ENCODE data around the gene COL9A2. TPM values are rescaled to one million over a fixed set of nuclear protein-coding genes. Genes with fewer than 3 reads are reported as not detected.

Gene COL9A2
- total RNA-seq, 1 donor from 2014 or later, result 4.6 TPM

- no peak overlapping the region for H3K4me3 ChIP-seq (ENCODE audit: low read depth, low read length)
- DNase-seq (ENCODE audit: low read depth), result no peak
- TF ChIP-seq, protein P1, sequence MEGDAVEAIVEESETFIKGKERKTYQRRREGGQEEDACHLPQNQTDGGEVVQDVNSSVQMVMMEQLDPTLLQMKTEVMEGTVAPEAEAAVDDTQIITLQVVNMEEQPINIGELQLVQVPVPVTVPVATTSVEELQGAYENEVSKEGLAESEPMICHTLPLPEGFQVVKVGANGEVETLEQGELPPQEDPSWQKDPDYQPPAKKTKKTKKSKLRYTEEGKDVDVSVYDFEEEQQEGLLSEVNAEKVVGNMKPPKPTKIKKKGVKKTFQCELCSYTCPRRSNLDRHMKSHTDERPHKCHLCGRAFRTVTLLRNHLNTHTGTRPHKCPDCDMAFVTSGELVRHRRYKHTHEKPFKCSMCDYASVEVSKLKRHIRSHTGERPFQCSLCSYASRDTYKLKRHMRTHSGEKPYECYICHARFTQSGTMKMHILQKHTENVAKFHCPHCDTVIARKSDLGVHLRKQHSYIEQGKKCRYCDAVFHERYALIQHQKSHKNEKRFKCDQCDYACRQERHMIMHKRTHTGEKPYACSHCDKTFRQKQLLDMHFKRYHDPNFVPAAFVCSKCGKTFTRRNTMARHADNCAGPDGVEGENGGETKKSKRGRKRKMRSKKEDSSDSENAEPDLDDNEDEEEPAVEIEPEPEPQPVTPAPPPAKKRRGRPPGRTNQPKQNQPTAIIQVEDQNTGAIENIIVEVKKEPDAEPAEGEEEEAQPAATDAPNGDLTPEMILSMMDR (conservative IDR thresholded peaks at IDR 0.05; ENCODE audit: low read depth, low read length), result no peak
These were observed 51.8 kb downstream of the COL9A2 start for GRCh38 chr1:40265298-40265697.

DNA sequence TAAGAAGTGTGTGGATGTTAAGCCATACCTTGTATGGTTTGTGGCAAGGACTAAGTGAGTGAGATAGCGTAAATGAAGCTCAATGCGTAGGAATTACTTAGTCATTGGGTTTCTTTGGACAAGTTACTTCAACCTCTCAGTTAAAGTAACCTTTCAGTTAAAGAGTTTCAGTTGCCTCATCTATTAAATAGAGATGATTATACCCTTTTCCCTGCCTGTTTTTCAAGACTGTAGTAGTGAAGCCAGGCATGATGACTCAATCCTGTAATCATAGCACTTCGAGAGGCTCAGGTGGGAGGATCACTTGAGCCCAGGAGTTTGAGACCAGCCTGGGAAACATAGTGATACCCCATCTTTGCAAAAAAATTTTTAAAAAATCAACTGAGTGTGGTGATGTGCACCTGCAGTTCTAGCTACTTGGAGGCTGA is 52.7 kb downstream of the COL9A2 start:
- no peak overlapping the region for H3K4me3 ChIP-seq (ENCODE audit: low read depth, low read length)
- no peak for DNase-seq (ENCODE audit: low read depth)
- TF ChIP-seq, protein P1 (conservative IDR thresholded peaks at IDR 0.05; ENCODE audit: low read depth, low read length), result no peak

DNA sequence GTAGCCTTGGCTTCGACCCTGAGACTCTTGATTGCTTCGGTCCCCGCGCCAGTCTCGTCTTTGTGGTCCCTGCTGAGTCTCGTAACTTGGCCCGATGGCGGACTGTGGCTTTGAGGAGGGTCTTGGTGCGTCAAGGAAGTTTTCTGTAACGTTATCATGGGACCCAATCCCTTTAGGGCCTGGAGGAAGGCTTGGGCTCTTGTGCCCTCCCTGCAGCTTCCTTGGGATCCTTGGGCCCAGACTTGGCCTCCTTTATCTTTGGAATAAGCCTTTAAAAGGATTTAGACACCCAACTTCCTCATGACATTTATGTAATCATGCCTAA is 58.7 kb downstream of the COL9A2 start:
- TF ChIP-seq, protein P1 (conservative IDR thresholded peaks at IDR 0.05; ENCODE audit: low read depth, low read length), result no peak
- H3K4me3 ChIP-seq (ENCODE audit: low read depth, low read length), result peak overlapping the region; percentile 98
- DNase-seq (ENCODE audit: low read depth), result no peak

DNA sequence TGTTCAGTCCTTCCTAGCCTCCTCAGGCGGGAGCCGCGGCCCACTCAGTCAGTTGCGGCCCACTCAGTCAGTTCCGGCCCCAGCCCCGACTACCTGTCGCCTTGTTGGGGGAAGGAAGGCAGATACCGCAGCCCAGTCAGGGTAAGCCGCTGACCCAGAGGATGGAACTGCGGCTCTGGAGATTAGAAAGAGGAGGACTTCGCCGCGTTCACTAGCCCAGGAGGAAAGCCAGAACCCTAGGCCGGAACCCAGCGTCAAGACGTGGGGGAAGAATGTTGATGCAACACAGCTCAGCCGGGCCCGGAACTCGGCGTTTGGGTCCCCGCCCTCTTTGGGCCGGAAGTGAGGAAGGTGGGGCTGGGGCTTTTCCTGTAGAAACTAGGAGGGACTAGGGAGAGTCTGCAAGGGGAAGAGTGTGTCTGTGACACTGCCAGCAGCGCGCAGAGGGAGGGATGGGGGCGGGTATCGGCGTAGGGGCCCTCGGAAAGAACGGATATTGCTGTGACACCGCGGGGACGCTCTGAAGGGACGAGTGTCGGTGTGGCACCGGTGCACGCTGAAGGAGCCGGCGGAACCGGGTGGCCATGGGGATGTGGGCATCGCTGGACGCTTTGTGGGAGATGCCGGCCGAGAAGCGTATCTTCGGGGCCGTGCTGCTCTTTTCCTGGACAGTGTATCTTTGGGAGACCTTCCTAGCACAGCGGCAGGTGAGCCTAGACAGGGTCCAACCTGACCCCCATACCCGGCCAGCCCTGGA is 59.2 kb downstream of the COL9A2 start, which contains the start of gene ZMPSTE24:
Gene ZMPSTE24 (plus strand): TSS at position 549 of the 757 bp plus-strand sequence. CDS start 36 bp downstream, at position 585.
- TF ChIP-seq, protein P1 (conservative IDR thresholded peaks at IDR 0.05; ENCODE audit: low read depth, low read length), result no peak
- peak; percentile 86 for DNase-seq (ENCODE audit: low read depth)

DNA sequence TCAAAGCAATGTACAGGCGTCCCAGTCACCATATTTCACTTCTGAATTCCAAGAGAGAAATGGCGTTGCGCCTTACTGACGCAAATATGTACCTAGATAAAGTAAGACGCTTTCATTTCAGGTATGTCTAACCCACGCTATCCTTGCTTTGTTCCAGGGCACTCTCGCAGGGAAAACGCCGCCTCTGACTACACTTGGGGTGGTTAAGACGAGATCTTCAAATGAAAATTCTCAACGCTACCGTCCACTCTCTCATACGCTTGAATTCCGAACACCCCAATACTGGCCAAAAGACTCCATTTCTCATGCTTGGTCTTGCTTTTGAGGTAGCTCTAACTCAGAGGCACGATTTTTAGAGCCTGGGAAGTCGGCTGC is 59.8 kb downstream of the COL9A2 start:
- H3K4me3 ChIP-seq (ENCODE audit: low read depth, low read length), result peak overlapping the region; percentile 98
- TF ChIP-seq, protein P1 (conservative IDR thresholded peaks at IDR 0.05; ENCODE audit: low read depth, low read length), result no peak
- no peak for DNase-seq (ENCODE audit: low read depth)

More for the DNA sequence above, 59.2 kb downstream of the COL9A2 start, which contains the start of gene ZMPSTE24:
- peak within 1 kb of the TSS; percentile 98 for H3K4me3 ChIP-seq (ENCODE audit: low read depth, low read length)

DNA sequence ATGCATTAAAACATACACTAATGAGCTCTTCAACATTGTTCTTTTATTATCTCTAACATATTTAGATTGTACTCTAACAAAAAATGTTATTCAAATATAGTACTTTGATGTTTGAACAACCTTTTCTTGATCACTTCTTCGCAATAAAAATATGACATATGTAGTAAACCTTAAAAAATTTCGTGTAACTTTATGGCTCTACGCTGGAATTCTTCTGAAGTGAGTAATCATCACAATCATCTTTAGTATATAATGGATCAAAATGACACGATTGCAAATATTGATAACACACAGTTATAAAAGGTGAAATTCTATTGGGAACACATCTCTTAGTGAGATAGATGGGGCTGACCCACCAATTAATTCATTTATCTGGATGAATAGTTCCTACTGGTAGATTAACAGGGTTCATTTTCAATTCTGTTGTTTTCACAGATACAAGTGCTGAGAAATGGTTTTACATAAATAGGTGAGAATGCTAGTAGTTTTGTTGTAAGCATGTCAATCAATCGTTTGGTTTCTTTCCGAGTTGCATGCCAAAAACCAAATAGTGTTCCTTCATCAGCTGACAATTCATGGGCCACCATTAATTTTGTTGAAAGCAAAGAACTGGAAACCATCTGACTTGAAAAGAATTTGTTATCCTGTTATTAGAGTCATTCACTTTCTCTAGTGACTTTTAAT is 60.5 kb downstream of the COL9A2 start:
- no peak for DNase-seq (ENCODE audit: low read depth)
- TF ChIP-seq, protein P1 (conservative IDR thresholded peaks at IDR 0.05; ENCODE audit: low read depth, low read length), result no peak
- H3K4me3 ChIP-seq (ENCODE audit: low read depth, low read length), result peak overlapping the region; percentile 98
